ENCODE results near the gene TCF12. TPM values are rescaled to one million over a fixed set of nuclear protein-coding genes. Genes with fewer than 3 reads are reported as not detected.
"Not testable (repeated sequence)": the region's sequence is repeated elsewhere in the genome, so short reads cannot be mapped to it uniquely, and the experiment has no call there.

Gene TCF12
- total RNA-seq, 1 experiment from 2014 or later = 102 TPM

DNA sequence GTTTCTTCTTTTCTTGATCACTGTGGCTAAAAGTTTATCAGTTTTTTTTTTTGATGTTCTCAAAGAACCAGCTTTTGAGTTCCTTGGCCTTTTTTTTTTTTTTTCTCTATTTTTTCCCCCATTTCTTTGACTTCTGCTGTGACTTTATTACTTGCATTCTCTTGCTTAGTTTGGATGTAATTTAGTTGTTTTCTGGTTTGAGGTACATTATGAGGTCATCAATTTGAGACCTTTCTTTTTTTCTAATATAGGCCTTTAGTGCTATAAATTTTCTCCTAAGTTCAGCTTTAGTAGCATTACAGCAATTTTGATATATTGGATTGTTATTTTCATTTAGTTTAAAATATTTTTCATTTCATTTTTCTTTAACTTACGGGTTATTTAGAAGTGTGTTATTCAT, 35.3 kb downstream of the TCF12 start:
- Histone ChIP-seq H3K36me3 (ENCODE audit: control insufficient read depth, insufficient read depth, low read length) (no peaks in the 10 kb centered on the region), H3K4me3 (ENCODE audit: low read depth in 2 of 2, low read length in 2 of 2) (no peak overlapping the region), H3K27ac (ENCODE audit: low read length) (no peak overlapping the region), H3K27me3 (ENCODE audit: control insufficient read depth, insufficient read depth, low read length) (no peaks in the 10 kb centered on the region), H3K4me1 (ENCODE audit: control insufficient read depth, insufficient read depth, low read length) (peaks cover 11% of the 10 kb centered on the region; the same call in 1 of the 2 replicates), H3K9me3 (ENCODE audit: control insufficient read depth, insufficient read depth, low read depth, low read length) (peaks cover 4% of the 10 kb centered on the region; the same call in 1 of the 2 replicates)
- no TSS peak for BruUV-seq (replicated peaks)
- intact Hi-C loops (cut with micrococcal nuclease; ENCODE audit: unreplicated experiment) (no loop called here), in situ Hi-C loops (cut with HindIII; ENCODE audit: low pct_unique_long_range_greater_than_20kb, low sequenced_read_pairs) (no loop called here)
- POLR2A ChIA-PET = interaction anchor here (0.6 to 0.7 kb wide), 2 partner anchors 12 to 323 kb away, joined by 3 read pairs; no protein-coding TSS in a partner anchor
- no peak for TF ChIP-seq TCF7L2 (IDR thresholded peaks at IDR 0.05; ENCODE audit: low read depth, low read length)
- TF ChIP-seq POLR2AphosphoS5 (IDR thresholded peaks at IDR 0.05; ENCODE audit: low read depth, low read length) = no peak
- TF ChIP-seq, protein P1, sequence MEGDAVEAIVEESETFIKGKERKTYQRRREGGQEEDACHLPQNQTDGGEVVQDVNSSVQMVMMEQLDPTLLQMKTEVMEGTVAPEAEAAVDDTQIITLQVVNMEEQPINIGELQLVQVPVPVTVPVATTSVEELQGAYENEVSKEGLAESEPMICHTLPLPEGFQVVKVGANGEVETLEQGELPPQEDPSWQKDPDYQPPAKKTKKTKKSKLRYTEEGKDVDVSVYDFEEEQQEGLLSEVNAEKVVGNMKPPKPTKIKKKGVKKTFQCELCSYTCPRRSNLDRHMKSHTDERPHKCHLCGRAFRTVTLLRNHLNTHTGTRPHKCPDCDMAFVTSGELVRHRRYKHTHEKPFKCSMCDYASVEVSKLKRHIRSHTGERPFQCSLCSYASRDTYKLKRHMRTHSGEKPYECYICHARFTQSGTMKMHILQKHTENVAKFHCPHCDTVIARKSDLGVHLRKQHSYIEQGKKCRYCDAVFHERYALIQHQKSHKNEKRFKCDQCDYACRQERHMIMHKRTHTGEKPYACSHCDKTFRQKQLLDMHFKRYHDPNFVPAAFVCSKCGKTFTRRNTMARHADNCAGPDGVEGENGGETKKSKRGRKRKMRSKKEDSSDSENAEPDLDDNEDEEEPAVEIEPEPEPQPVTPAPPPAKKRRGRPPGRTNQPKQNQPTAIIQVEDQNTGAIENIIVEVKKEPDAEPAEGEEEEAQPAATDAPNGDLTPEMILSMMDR (IDR thresholded peaks at IDR 0.05) = no peak
- TF ChIP-seq, protein P2, sequence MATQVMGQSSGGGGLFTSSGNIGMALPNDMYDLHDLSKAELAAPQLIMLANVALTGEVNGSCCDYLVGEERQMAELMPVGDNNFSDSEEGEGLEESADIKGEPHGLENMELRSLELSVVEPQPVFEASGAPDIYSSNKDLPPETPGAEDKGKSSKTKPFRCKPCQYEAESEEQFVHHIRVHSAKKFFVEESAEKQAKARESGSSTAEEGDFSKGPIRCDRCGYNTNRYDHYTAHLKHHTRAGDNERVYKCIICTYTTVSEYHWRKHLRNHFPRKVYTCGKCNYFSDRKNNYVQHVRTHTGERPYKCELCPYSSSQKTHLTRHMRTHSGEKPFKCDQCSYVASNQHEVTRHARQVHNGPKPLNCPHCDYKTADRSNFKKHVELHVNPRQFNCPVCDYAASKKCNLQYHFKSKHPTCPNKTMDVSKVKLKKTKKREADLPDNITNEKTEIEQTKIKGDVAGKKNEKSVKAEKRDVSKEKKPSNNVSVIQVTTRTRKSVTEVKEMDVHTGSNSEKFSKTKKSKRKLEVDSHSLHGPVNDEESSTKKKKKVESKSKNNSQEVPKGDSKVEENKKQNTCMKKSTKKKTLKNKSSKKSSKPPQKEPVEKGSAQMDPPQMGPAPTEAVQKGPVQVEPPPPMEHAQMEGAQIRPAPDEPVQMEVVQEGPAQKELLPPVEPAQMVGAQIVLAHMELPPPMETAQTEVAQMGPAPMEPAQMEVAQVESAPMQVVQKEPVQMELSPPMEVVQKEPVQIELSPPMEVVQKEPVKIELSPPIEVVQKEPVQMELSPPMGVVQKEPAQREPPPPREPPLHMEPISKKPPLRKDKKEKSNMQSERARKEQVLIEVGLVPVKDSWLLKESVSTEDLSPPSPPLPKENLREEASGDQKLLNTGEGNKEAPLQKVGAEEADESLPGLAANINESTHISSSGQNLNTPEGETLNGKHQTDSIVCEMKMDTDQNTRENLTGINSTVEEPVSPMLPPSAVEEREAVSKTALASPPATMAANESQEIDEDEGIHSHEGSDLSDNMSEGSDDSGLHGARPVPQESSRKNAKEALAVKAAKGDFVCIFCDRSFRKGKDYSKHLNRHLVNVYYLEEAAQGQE (IDR thresholded peaks at IDR 0.05; ENCODE audit: insufficient read depth in 1 of 2, low read depth in 2 of 2, low read length in 1 of 2) = no peak
- no peak for TF ChIP-seq SIN3A (IDR thresholded peaks at IDR 0.05; ENCODE audit: borderline replicate concordance, insufficient read depth, low read depth, low read length)
- CTCF ChIA-PET = no interaction called here
- DNase-seq (ENCODE audit: low read depth, low spot score) (no peak), ATAC-seq (no peak)

DNA sequence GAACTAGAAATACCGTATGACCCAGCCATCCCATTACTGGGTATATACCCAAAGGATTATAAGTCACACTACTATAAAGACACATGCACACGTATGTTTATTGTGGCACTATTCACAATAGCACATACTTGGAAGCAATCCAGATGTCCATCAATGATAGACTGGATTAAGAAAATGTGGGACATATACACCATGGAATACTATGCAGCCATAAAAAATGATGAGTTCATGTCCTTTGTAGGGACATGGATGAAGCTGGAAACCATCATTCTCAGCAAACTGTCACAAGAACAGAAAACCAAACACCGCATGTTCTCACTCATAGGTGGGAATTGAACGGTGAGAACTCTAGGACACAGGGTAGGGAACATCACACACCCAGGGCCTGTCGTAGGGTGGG, 36.6 kb downstream of the TCF12 start:
- H3K9me3 ChIP-seq (ENCODE audit: control insufficient read depth, insufficient read depth, low read depth, low read length); POLR2A ChIA-PET; H3K4me3 ChIP-seq (ENCODE audit: low read depth in 2 of 2, low read length in 2 of 2); H3K36me3 ChIP-seq (ENCODE audit: control insufficient read depth, insufficient read depth, low read length); DNase-seq (ENCODE audit: low read depth, low spot score); ATAC-seq; intact Hi-C loops (cut with micrococcal nuclease; ENCODE audit: unreplicated experiment); in situ Hi-C loops (cut with HindIII; ENCODE audit: low pct_unique_long_range_greater_than_20kb, low sequenced_read_pairs); H3K27me3 ChIP-seq (ENCODE audit: control insufficient read depth, insufficient read depth, low read length); H3K27ac ChIP-seq (ENCODE audit: low read length); CTCF ChIA-PET: not testable (repeated sequence)
- TSS peak; percentile 31 for BruUV-seq (replicated peaks)
- H3K4me1 ChIP-seq (ENCODE audit: control insufficient read depth, insufficient read depth, low read length) = peaks cover 15% of the 10 kb centered on the region; the same call in 1 of the 2 replicates

- Histone ChIP-seq H3K27me3 (ENCODE audit: control insufficient read depth, insufficient read depth, low read length) (no peaks in the 10 kb centered on the region), H3K9me3 (ENCODE audit: control insufficient read depth, insufficient read depth, low read depth, low read length) (peaks cover 4% of the 10 kb centered on the region; the same call in 1 of the 2 replicates), H3K27ac (ENCODE audit: low read length) (no peak overlapping the region), H3K36me3 (ENCODE audit: control insufficient read depth, insufficient read depth, low read length) (no peaks in the 10 kb centered on the region), H3K4me3 (ENCODE audit: low read depth in 2 of 2, low read length in 2 of 2) (no peak overlapping the region), H3K4me1 (ENCODE audit: control insufficient read depth, insufficient read depth, low read length) (peaks cover 15% of the 10 kb centered on the region; the same call in 1 of the 2 replicates)
- no TSS peak for BruUV-seq (replicated peaks)
- TF ChIP-seq SIN3A (IDR thresholded peaks at IDR 0.05; ENCODE audit: borderline replicate concordance, insufficient read depth, low read depth, low read length) (no peak), TCF7L2 (IDR thresholded peaks at IDR 0.05; ENCODE audit: low read depth, low read length) (no peak), POLR2AphosphoS5 (IDR thresholded peaks at IDR 0.05; ENCODE audit: low read depth, low read length) (no peak)
- TF ChIP-seq, protein P2 (IDR thresholded peaks at IDR 0.05; ENCODE audit: insufficient read depth in 1 of 2, low read depth in 2 of 2, low read length in 1 of 2) = no peak
- TF ChIP-seq, protein P1 (IDR thresholded peaks at IDR 0.05) = no peak
- POLR2A ChIA-PET = no interaction called here
- intact Hi-C loops (cut with micrococcal nuclease; ENCODE audit: unreplicated experiment) (no loop called here), in situ Hi-C loops (cut with HindIII; ENCODE audit: low pct_unique_long_range_greater_than_20kb, low sequenced_read_pairs) (no loop called here)
- ATAC-seq (no peak), DNase-seq (ENCODE audit: low read depth, low spot score) (no peak)
- CTCF ChIA-PET = no interaction called here
These were observed 38.1 kb downstream of the TCF12 start for GRCh38 chr15:56956538-56956937.
